B cell (primary cell): ENCODE results near the gene SPATA3. TPM values are rescaled to one million over a fixed set of nuclear protein-coding genes. Genes with fewer than 3 reads are reported as not detected.
A peak's percentile ranks its signal among the peaks of the same experiment; 100 is the strongest.

ENCODE experiments used
- ATAC-seq: fragments of 200-7000 bp; cut with Tn5 transposase; one replicate; pipeline ENCODE4 v1.10.0; 2021; ENCODE audit warnings: low read depth, mild to moderate bottlenecking, moderate number of reproducible peaks, moderate library complexity
- CTCF ChIA-PET: fragments of 350-600 bp; sonication (Branson Sonifier 250); formaldehyde crosslinking; loops from one replicate; lab custom pipeline; 2021; ENCODE audit warnings: antibody characterized with exemption, inconsistent platforms; lab: Charles Lee
- POLR2A ChIA-PET: fragments of 350-600 bp; sonication (Branson Sonifier 250); formaldehyde crosslinking; loops from one replicate; lab custom pipeline; 2021; ENCODE audit warnings: antibody characterized with exemption; lab: Charles Lee
- DNase-seq: peaks from one replicate; pipeline ENCODE4 v3.0.0; 2013
- H2AFZ ChIP-seq: 2 replicates; pipeline ENCODE4 v1.6.1; 2012; ENCODE audit warnings: mild to moderate bottlenecking, low read depth, low read length; ENCODE audit not compliant: insufficient read depth, poor library complexity, severe bottlenecking
- H3K27ac ChIP-seq, 2 donors: 1 replicate in 1 of 2; 2 replicates in 1 of 2; pipeline ENCODE4 v1.5.1; 2012 to 2013; ENCODE audit warnings: low read length in 2 of 2, mild to moderate bottlenecking in 2 of 2, moderate library complexity in 1 of 2
- H3K27me3 ChIP-seq, 4 experiments: fragments of 200-600 bp in 1 of 4; sonication (generic) in 1 of 4; replicated peaks in 1 of 4; 1 replicate in 2 of 4; 2 replicates in 2 of 4; pipeline versions ENCODE4 v1.6.1 to v1.7.0; 2013 to 2016; ENCODE audit warnings: low read length in 3 of 4, mild to moderate bottlenecking in 2 of 4, mixed read lengths in 1 of 4, moderate library complexity in 1 of 4; ENCODE audit not compliant: insufficient read depth in 4 of 4, control insufficient read depth in 3 of 4; ENCODE audit errors: control extremely low read depth in 1 of 4
- H3K36me3 ChIP-seq, 2 experiments: replicated peaks in 1 of 2; 1 replicate in 1 of 2; 2 replicates in 1 of 2; pipeline versions ENCODE4 v1.6.1 to v1.7.1; 2013; ENCODE audit warnings: low read length in 1 of 2; ENCODE audit not compliant: insufficient read depth in 2 of 2, control insufficient read depth in 1 of 2; ENCODE audit errors: control extremely low read depth in 1 of 2, extremely low read depth in 1 of 2
- H3K4me1 ChIP-seq, 2 donors: fragments of 200-600 bp in 1 of 2; sonication (generic) in 1 of 2; 1 replicate in 1 of 2; 2 replicates in 1 of 2; pipeline versions ENCODE4 v1.5.1 to v1.6.1; 2013 to 2017; ENCODE audit warnings: low read length in 2 of 2; ENCODE audit not compliant: control insufficient read depth in 2 of 2, insufficient read depth in 2 of 2
- H3K4me2 ChIP-seq: replicated peaks from 2 replicates; pipeline ENCODE3; 2012; ENCODE audit warnings: mild to moderate bottlenecking, low read depth, low read length; ENCODE audit not compliant: poor library complexity, severe bottlenecking
- H3K4me3 ChIP-seq, 5 experiments: fragments of 200-600 bp in 1 of 5; sonication (generic) in 1 of 5; 1 replicate in 3 of 5; 2 replicates in 2 of 5; pipeline versions ENCODE4 v1.5.1 to v1.7.0; 2011 to 2016; ENCODE audit warnings: low read length in 4 of 5, mild to moderate bottlenecking in 4 of 5, low read depth in 2 of 5, control low read depth in 1 of 5, moderate library complexity in 1 of 5; ENCODE audit not compliant: insufficient read depth in 1 of 5; ENCODE audit errors: control extremely low read depth in 1 of 5, extremely low read depth in 1 of 5
- H3K79me2 ChIP-seq: fragments of 200-600 bp; sonication (generic); one replicate; pipeline ENCODE4 v1.6.0; 2016; ENCODE audit warnings: low read length; ENCODE audit not compliant: control insufficient read depth, insufficient read depth
- H3K9ac ChIP-seq: fragments of 200-600 bp; sonication (generic); 2 replicates; pipeline ENCODE4 v1.6.1; 2017; ENCODE audit warnings: mild to moderate bottlenecking, low read length, moderate library complexity
- H3K9me3 ChIP-seq, 3 donors: one replicate each; pipeline versions ENCODE4 v1.6.1 to v1.7.1; 2013; ENCODE audit warnings: low read length in 2 of 3; ENCODE audit not compliant: control insufficient read depth in 2 of 3, insufficient read depth in 1 of 3; ENCODE audit errors: control extremely low read depth in 1 of 3
- H4K20me1 ChIP-seq: 2 replicates; pipeline ENCODE4 v1.6.0; 2012; ENCODE audit warnings: mild to moderate bottlenecking, low read length; ENCODE audit not compliant: insufficient read depth, control insufficient read depth, poor library complexity, severe bottlenecking
- H3K27ac Mint-ChIP-seq: one replicate; pipeline ENCODE4 v1.8.0; 2021; ENCODE audit warnings: mixed read lengths
- H3K27me3 Mint-ChIP-seq: one replicate; pipeline ENCODE4 v1.8.0; 2021; ENCODE audit warnings: mixed read lengths
- H3K4me1 Mint-ChIP-seq: one replicate; pipeline ENCODE4 v1.8.0; 2021; ENCODE audit warnings: mixed read lengths
- H3K4me3 Mint-ChIP-seq: one replicate; pipeline ENCODE4 v1.8.0; 2021; ENCODE audit warnings: mixed read lengths
- H3K9me3 Mint-ChIP-seq: one replicate; pipeline ENCODE4 v1.8.0; 2022; ENCODE audit warnings: mixed read lengths; ENCODE audit not compliant: insufficient read depth
- CTCF ChIP-seq: fragments of 200-600 bp; IDR thresholded peaks from one replicate; pipeline ENCODE4 v1.8.0; 2022; ENCODE audit warnings: antibody characterized with exemption, mild to moderate bottlenecking
- EZH2 ChIP-seq: IDR thresholded peaks from 2 replicates; pipeline ENCODE4 v1.6.1; 2012; ENCODE audit warnings: borderline replicate concordance, low read depth, mild to moderate bottlenecking, moderate library complexity, low read length; ENCODE audit not compliant: insufficient read depth, poor library complexity, severe bottlenecking
- WGBS: methylation state at CpG from one replicate; pipeline ENCODE4 v1.1.5; 2013; ENCODE audit warnings: missing lambda C conversion rate; ENCODE audit not compliant: insufficient coverage; 5-methylcytosine and 5-hydroxymethylcytosine counted together
- intact Hi-C: fragments of 100-400 bp; cut with micrococcal nuclease; formaldehyde crosslinking; loops from one replicate; pipeline ENCODE4 v1.10.0; 2022
- polyA plus RNA-seq: library from polyadenylated mRNA; depleted of rRNA; stranded (reverse); fragments of >200 nt; gene quantifications from 2 replicates; pipeline ENCODE4 v1.2.3, GENCODE V29; 2012
- total RNA-seq, 2 donors: library from RNA; stranded (reverse); fragments of 120-200 nt in 1 of 2; gene quantifications; 1 replicate in 1 of 2; 2 replicates in 1 of 2; pipeline versions ENCODE4 v1.2.3 to v1.2.4, GENCODE V29; 2013 to 2022

Gene SPATA3
- total and polyA plus RNA-seq, 2 donors (not counting 1 experiment from before 2014, with no cell fraction given), result not detected

- DNase-seq (peak; percentile 80), ATAC-seq (peak; percentile 72)
- H3K4me2 ChIP-seq, result peak overlapping the region; percentile 91
- Mint-ChIP-seq H3K9me3 (no peaks in the 10 kb centered on the region), H3K27me3 (peaks cover 11% of the 10 kb centered on the region), H3K4me1 (peaks cover 6% of the 10 kb centered on the region), H3K27ac (no peak overlapping the region), H3K4me3 (peak overlapping the region; percentile 78)
- no peaks in the 10 kb centered on the region for H3K9me3 ChIP-seq
- H3K9ac ChIP-seq, result peak overlapping the region; percentile 63
- peak overlapping the region; percentile 86 for H2AFZ ChIP-seq
- H3K4me1 ChIP-seq, result peaks cover 6 to 8% of the 10 kb centered on the region in 2 donors
- H3K36me3 ChIP-seq, result no peaks in the 10 kb centered on the region
- peak overlapping the region; percentile 2 to 59 (median 50) for H3K4me3 ChIP-seq
- no peak overlapping the region for H3K27ac ChIP-seq
- H3K79me2 ChIP-seq, result no peaks in the 10 kb centered on the region
- ChIA-PET POLR2A (interaction anchor here (0.5 to 1.0 kb wide), 2 partner anchors 85 to 147 kb away, joined by 3 read pairs; no protein-coding TSS in a partner anchor), CTCF (interaction anchor here (0.5 to 9.7 kb wide), 47 partner anchors 8 to 965 kb away, joined by 3 to 200 read pairs (median 5); partner anchors contain the start of genes GPR55, ITM2C and SPATA3)
- intact Hi-C loops, result loop anchor here (1.0 kb wide), 3 partner anchors 85 to 163 kb away; no protein-coding TSS in a partner anchor
- H4K20me1 ChIP-seq, result no peaks in the 10 kb centered on the region
- 15% methylated on average over 30 of the region's 34 CpGs for WGBS
- peaks cover 0 to 20% (median 2%) of the 10 kb centered on the region in 4 experiments for H3K27me3 ChIP-seq
- TF ChIP-seq CTCF, result peak; percentile 96
- no peak for TF ChIP-seq EZH2
Observed at GRCh38 chr2:230987137-230988020, 8.5 kb upstream of the SPATA3 start.

GRCh38 chr2:230989731-230990130 lies 6.2 kb upstream of the SPATA3 start:
- Histone ChIP-seq H3K9me3 (no peaks in the 10 kb centered on the region), H3K4me1 (peaks cover 6 to 8% of the 10 kb centered on the region in 2 donors), H3K4me2 (no peak overlapping the region), H2AFZ (no peak overlapping the region), H3K4me3 (no peak overlapping the region), H3K27ac (no peak overlapping the region), H3K36me3 (no peaks in the 10 kb centered on the region), H3K27me3 (peaks cover 0 to 20% (median 2%) of the 10 kb centered on the region in 4 experiments), H4K20me1 (no peaks in the 10 kb centered on the region), H3K9ac (no peak overlapping the region), H3K79me2 (no peaks in the 10 kb centered on the region)
- 95% methylated on average over 21 of the region's 21 CpGs for WGBS
- no peaks in the 10 kb centered on the region for H3K9me3 Mint-ChIP-seq
- ChIA-PET CTCF (interaction anchor here (0.6 to 9.7 kb wide), 5 partner anchors 76 to 1090 kb away, joined by 3 to 200 read pairs (median 61); no protein-coding TSS in a partner anchor), POLR2A (no interaction called here)
- no peak overlapping the region for H3K4me3 Mint-ChIP-seq
- no peak for DNase-seq
- intact Hi-C loops, result no loop called here
- no peak for ATAC-seq
- H3K4me1 Mint-ChIP-seq, result peaks cover 6% of the 10 kb centered on the region
- peaks cover 27% of the 10 kb centered on the region for H3K27me3 Mint-ChIP-seq
- no peak overlapping the region for H3K27ac Mint-ChIP-seq
- TF ChIP-seq EZH2 (no peak), CTCF (no peak)
